ENCODE data around the gene MMP17.
A peak's percentile ranks its signal among the peaks of the same experiment; 100 is the strongest.

Gene MMP17

GRCh38 chr12:131827961-131828534 lies at the start of gene MMP17:
TSS of gene MMP17 (plus strand) at chr12:131828393. CDS start at chr12:131828495, 102 bp downstream.
- DNase-seq, result peak; percentile 45

- no peak for DNase-seq
Measured at GRCh38 chr12:131779027-131779426, 49.2 kb upstream of the MMP17 start.

- DNase-seq, result no peak
Measured at GRCh38 chr12:131782061-131782460, 46.1 kb upstream of the MMP17 start.

- DNase-seq, result no peak
Measured at GRCh38 chr12:131783915-131784541, 44.2 kb upstream of the MMP17 start.

GRCh38 chr12:131784909-131785762 lies 43.1 kb upstream of the MMP17 start:
- DNase-seq, result no peak

GRCh38 chr12:131785763-131786330 lies 42.3 kb upstream of the MMP17 start:
- DNase-seq, result no peak

GRCh38 chr12:131786331-131786730 lies 41.9 kb upstream of the MMP17 start:
- DNase-seq, result no peak

GRCh38 chr12:131787143-131787660 lies 41.0 kb upstream of the MMP17 start:
- DNase-seq, result no peak

- no peak for DNase-seq
Measured at GRCh38 chr12:131788070-131788469, 40.1 kb upstream of the MMP17 start.

GRCh38 chr12:131789638-131790037 lies 38.6 kb upstream of the MMP17 start:
- no peak for DNase-seq

- DNase-seq, result no peak
Measured at GRCh38 chr12:131793243-131794022, 34.8 kb upstream of the MMP17 start.

GRCh38 chr12:131794061-131794460 lies 34.1 kb upstream of the MMP17 start:
- no peak for DNase-seq

- DNase-seq, result no peak
Measured at GRCh38 chr12:131794573-131794972, 33.6 kb upstream of the MMP17 start.

- DNase-seq, result no peak
Measured at GRCh38 chr12:131795064-131795463, 33.1 kb upstream of the MMP17 start.

GRCh38 chr12:131795690-131796410 lies 32.3 kb upstream of the MMP17 start:
- DNase-seq, result peak; percentile 55

GRCh38 chr12:131796411-131796736 lies 31.8 kb upstream of the MMP17 start:
- DNase-seq, result no peak

- no peak for DNase-seq
Measured at GRCh38 chr12:131796754-131797587, 31.2 kb upstream of the MMP17 start.

- DNase-seq, result no peak
Measured at GRCh38 chr12:131797588-131797934, 30.6 kb upstream of the MMP17 start.

GRCh38 chr12:131799195-131799594 lies 29.0 kb upstream of the MMP17 start:
- DNase-seq, result no peak

- DNase-seq, result peak; percentile 24
Measured at GRCh38 chr12:131799828-131800593, 28.2 kb upstream of the MMP17 start.

Data from NCI-H345 (cell line).